Activated CD8-positive, alpha-beta memory T cell treated with anti-CD3 and anti-CD28 coated beads for 24 hours (primary cell): ENCODE results near the gene PIEZO2.
"Not testable (repeated sequence)": the region's sequence is repeated elsewhere in the genome, so short reads cannot be mapped to it uniquely, and the experiment has no call there.

Experiments used
- DNase-seq: peaks from one replicate; pipeline ENCODE4 v3.0.0-alpha.2; 2020

PIEZO2 gene

DNA sequence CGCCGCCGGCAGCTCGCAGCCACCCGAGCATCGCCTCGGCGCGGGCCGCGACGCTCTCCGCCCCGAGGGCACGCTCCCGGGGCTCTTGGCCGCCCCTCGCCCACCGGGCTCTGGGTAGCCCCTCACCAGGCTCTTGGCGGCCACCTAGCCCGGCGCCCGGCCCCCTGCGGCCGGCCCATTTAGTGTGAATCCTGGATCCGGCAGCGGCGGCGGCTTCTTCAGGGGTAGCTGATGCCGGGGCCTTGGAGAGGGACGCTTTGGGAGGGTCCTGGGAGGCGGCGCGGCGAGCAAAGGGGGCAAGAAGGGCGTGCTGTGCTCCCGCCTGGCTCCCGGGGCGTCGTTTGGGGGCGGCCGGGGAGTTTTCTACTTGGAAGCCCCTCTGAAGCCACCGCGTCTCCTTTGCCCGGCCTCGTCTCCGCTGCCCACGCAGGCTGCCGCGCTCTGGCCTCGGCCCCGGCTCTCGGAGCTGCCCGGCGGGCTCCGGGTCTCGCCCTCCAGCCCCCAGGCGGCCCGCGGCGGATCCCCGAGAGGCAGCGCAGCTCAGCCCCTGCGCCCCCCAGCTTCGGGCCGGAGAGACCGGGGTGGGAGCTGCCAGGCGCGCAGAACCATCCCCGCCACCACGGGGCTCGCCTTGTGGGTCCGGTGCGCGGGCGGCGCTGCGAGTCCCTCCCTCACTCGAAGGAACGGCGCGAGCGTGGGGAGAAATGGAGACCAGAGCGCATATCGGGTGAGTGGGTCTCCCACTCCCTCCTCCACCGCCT lies 509 bp downstream of the PIEZO2 start:
- DNase-seq: no peak

DNA sequence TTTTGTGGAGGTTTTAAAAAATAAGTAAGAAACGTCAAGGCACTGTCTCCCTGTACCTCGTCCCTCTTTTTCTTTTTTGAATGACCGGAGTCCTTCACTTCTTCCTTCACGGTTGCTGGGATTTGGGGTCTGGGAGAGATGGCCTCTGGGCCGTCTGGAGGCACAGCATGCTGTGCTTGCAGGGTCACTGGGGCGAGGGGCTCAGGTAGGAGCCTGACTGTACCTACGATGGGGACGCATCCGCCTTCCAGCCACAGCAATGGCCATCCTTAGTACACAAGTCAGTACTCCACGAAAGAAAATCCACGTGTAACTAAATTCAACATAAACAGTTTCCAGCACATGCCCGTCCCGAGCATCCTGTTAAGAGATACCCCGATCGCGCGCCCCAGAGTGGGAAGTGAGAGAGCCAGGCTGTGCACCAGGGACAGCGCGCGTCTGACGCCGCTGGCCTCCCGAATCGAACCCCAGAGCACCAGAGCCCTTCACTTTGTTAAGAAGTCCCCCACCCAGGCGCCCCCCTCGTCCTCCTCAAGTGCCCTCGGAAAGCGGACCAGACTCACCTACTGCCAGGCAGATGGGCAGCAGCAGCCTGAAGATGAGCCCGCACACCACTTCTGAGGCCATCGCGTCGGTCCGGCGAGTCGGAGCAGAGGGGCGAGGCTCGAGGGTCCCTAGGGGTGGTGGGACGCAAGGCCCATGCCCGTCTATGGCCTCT lies 1.2 kb downstream of the PIEZO2 start:
- DNase-seq: no peak

DNA sequence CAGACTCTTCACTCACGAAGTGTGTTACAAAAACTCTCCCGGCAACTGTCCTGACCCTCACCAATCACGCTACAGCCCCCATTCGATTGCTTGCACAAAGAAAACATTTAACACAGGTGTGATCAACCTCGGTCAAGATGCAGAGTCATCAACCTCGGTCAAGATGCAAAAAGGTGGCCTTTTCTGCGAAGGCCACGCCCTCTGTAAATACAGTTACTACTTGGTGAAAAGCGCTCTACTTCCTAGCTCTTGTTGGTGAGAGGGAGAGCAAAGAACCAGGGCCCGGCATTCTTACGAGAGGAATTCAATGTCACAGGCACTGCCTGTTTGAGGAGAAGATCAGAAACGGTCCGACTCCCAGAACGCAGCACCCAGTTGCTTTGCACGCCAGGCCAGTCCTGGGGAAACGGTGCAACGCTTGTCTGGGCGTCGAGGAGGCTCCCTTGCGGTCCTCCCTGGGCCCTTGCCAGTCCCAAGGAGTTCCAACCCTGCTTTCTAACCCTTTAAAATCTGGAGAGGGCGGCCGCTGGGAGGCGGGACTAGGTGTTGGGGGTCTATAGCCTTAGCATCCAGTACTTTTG lies 1.9 kb downstream of the PIEZO2 start:
- no peak for DNase-seq

DNA sequence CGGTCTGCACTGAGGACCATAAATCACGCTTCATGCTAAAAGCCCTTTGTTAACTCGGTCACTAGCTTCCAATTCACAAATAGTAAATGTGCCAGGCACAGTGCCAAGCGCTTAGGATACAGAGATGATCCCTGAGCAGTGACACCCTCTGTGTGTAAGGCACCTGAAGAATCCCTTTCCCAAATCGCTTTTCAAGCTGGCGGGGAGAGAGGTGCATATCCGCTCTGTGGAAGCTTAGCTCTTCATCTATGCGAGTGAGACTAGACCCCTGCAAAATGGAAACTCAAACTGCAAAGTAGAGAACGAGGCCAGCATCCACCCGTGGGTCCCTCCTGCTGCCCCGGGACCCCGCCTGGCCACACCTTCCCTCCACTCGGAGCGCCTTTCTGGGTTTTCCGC lies 2.4 kb downstream of the PIEZO2 start:
- no peak for DNase-seq

DNA sequence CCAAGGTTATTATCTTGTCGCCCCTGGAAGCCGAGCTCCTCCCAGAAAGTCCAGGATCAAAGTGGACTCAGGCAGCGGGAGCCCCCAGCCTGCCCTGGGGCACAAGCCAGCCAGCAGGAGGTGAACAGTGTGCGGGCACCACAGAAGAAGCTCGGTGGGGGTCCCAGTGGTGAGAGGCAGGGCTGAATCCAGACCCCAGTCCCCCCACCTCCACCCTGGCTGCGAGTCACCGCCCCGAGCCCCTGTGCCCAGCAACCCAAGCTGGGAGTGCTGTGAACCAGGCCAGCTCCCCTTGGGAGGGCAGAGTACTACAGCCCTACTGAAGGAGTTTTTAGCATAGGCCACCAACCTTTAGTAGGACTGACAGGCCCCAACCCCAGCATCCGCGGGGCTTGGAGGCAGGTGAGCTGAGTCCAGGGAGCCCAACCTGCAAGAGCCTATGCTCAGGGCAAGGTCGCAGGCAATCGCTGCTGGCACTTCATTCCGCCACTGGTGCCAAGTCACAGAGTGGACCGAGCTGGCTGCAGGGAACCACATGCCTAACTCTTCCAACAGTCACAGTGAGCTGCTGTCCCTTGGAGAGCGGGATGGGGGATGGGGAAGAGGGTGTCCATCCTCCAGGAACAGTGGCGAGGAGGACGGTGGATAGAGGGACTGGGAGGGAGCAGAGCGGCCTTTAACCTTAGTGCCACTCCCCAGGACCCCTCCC lies 3.0 kb downstream of the PIEZO2 start:
- DNase-seq: no peak

DNA sequence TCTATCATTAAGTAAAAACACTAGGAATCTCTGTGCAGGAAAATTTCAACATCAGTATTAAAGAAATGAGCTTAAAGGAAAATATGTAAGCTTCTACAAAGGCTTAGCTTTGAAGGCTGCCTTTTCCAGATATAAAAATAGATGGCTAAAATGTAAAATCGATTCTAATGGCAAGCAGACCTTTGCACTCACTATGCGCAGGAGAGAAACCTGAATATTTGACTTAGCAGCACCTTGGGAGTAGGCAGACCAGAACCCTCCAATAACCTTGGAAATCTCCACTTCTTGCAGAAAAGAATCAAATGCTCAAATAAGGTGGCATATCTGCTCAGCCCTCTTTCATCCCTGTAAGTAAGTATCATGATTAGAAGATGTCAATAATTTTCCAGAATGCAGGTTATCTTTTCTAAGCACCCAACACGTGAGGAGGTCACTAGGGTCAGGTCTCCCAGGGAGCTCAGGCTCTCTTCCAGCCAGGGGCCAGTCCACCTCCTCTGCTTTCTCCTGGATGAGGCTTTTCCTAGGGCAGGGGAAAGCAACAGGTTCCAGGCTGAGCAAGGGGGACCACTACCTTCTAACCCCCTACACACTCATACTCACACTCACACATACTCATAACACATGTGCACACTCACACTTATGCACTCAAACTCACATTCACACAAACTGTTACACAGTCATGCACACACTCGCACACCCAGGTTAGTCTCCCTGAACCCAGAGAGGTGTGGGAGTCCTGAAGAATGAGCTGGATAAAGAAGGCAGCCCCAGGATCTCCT lies 3.8 kb downstream of the PIEZO2 start:
- no peak for DNase-seq

DNA sequence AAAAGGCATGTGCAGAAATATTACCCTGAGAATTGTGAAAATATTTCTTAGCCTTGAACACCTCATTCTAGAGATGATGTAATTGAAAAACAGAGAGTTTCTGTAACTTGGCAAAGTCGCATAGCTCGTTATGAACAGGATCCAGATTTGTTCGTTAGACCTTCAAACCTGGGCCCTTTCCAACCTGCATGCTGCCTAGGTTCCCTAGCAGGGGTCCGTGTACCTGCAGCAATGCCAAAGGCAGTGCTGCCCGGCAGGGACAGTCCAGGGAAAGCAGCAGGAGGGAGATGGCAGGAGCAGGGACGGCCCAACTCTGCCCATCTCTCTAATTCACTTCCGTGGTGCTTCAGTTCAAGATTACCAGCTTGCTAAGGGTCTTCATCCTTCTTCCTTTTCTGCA lies 12.0 kb downstream of the PIEZO2 start:
- DNase-seq: no peak

DNA sequence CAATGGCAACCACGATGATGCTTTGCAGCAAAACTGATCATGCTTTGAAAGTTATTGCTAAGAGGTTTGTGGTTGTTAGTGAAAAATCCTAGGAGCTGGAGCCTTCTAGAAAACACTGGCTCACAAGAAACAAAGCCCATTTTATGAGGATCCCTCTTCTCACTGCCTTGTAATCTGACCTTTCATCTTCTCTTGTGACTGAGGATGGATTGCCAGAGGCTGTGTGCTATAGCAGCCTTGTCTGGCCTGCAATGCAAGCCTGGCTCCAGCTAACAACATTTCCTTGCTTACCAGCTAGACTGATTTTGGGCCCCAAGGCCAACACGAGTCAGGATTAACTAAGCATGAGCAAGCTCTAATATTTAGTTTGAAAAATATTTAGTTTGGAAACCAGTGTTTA lies 13.1 kb downstream of the PIEZO2 start:
- DNase-seq: no peak

DNA sequence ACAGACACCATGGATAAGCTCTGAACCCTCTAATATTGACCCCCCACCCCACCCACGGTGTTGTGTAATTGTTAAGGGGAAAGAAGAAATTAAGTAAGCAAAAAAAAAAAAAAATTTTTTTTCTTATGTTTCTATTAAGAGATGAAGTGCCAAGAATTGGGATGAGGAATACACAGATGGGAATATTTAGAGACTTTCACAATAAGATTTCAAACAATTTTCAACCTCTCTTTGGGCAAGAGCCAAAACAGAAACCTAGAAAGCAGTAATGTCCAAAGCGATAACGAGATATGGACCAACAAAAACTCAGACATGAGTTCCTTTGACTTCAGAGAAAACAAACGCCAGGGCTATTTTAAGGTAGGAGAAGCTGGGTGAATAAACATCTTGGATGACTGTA lies 14.4 kb downstream of the PIEZO2 start:
- DNase-seq: no peak

DNA sequence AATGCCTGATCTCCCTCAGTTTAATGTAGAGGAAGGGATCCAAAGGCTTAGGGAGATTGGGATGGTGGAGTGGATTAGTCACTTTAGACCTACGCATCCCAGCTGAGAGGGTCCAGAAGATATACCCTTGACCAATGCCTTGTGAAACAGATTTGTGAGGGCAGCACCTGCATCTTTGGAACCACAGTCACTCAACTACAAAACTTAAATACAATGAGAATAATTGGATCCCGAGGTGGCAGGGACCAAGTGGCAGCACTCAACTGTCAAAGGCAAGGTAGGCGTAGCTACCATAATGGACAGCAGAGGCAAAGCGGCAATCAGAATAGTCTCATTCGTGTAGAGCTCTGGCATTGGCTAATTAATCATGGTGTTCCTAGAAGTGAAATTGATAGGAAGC lies 20.3 kb downstream of the PIEZO2 start:
- not testable (repeated sequence) for DNase-seq

DNA sequence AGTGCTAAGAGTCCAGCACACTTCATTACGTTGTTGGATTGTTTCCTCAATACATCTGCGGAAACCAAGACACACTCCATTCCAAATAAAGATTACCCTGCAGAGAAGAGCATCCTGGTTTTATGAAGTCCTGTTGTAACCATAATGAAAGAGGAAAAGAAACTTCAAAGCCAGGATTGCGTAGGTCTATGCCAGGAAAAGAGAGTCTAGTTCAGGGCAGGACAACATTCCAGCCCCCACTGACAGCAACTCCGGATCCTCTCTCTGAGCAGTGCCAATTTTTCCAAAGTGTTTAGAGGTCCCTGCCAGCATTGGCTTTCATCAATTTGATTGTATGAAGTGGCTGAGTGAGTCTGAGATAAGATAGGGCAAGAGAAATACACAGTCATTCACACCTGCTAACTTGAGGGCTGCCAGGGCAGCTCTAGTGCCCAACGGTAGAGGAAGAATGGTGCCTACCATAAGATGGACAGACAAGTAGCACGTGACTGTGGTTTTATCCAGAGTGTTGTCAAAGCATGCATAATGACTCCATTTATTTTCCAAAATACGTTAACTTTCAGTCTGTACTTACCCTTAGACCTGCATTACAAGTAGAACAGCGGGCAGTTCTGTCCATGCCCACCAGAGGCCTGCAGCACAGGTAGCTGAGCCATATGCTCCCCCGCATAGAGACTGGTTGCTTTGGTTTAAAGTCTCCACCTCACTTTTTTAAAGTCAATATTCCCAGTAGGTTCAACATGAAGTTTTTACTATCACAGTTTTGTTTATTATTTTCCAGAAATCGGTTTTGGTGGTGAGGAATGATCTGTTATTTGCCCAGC lies 23.7 kb downstream of the PIEZO2 start:
- no peak for DNase-seq

DNA sequence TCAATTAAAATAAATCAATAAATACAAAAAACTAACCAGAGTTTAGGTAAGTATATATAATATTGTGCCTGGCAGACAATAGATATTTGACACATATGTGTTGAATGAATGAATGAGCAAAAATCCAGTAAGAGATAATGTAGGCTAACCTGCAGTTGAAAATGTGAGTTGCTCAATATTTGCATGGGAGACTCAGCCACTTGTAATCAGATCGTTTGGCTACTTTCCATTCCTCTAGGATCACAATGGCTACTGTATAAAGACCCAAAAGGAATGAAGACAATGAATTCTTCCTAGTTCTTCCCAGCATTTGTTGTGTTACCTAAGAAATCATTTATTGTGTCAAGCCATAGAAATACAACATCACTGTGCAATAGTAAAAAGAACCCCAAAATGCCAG lies 25.3 kb downstream of the PIEZO2 start:
- DNase-seq: no peak

DNA sequence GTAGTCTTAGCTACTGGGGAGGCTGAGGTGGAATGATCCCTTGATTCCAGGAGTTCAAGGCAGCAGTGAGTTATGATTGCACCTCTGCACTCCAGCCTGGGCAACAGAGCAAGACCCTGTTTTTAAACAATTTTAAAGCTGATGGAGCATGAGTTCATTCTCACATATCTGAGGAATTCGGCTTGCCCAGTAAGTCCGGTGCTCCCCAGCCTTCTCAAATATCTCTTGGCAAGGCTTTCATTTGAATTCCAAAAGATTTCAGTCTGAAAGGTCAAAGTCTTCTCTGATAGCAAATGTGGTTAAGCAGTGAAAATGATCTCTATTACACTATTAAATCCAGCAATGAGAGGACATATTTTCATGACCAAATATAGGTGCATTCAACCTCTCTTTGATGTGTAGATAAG lies 27.9 kb downstream of the PIEZO2 start:
- no peak for DNase-seq

DNA sequence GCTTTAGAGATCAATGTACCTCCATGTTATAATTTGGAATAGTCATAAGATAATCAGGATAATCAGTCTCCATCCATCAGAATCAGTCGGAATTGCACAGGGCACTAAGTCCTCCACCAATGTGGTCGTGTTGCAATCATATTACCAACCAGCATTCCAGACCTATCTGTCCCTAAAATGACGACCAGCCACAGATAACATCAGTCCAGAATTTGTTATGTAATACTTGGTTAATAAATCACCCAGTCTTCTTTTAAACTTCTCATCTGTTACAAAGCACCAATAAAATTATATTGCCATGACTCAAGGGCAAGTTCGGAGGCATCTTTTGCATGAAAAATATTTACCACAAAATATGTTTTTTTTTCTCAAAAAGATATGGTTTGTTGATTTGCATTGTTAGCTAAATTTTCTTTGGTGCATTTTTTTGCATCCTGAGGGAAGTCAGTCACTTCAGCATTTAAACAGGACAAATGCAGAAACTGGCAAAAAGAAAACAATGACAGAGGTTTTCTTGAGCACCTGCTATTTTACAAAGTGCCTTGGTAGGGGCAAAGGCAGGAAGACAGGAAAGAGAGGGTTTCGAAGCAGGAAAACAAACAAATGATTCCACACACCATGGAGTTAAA lies 29.3 kb downstream of the PIEZO2 start:
- no peak for DNase-seq

DNA sequence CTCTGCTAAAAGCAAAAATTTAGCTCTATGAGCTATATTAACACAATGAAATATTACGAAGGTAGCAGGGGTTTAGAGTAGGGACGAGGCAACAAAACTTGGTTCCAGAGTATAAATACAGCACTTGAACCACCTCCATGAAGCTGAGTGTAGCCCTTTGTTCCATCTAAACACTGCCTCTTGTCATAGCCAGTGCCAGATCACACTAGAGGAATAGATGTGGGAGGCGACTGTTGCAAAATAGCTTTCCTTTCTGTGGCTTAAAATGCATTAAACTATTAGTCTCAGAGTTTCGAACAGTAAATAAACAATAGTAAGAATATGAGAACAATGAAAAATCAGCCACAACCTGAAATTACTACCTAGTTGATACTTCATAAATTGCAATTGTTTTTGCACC lies 29.8 kb downstream of the PIEZO2 start:
- no peak for DNase-seq

DNA sequence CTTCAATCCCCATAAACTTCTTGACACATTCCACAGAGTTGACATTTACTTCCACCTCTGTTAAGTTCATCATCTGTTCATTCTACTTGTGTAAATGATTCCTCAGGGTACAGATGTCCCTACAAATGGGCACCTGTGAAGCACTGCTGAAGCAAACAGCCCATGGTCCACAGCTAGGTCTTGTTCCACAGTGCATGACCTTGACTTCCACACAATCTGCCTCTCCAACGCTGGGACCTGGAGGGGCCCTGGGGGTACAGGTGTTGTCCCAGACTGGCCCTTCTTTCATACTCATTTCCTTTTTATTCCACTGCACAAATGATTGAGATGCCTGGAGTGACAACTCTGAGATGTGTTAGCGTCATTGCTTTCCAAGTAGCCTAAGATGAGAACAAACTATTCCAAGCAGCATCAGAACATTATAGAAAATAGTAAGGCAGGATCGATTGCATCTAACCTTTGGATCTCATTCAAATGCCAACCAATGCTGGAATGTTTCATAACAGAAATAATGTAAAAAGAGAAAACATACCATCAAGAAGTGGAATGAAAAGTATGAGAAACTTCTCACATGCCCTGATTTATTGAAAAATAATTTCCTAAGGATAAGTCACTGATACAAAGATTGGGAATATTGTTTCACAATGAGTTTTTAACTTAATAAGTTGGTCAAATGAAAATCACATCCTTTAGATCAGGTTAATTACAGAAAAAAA lies 31.2 kb downstream of the PIEZO2 start:
- DNase-seq: no peak

DNA sequence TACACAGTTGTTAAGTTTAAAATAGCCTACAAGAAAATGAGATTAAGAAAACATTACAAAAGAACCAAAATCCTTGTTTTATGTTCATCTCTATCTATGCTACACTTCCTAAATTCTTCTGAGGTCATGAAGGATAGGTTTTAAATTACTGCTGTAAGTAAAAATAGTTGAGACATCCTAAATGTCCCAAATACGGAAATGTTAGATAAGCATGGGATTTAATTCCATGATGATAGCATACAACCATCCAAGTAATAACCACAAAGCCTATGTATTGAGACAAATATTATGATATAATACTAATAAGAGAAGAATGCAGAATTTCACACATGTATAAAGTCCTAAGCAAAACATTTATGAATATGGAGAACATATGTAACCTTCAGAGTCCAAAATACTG lies 34.1 kb downstream of the PIEZO2 start:
- DNase-seq: no peak

DNA sequence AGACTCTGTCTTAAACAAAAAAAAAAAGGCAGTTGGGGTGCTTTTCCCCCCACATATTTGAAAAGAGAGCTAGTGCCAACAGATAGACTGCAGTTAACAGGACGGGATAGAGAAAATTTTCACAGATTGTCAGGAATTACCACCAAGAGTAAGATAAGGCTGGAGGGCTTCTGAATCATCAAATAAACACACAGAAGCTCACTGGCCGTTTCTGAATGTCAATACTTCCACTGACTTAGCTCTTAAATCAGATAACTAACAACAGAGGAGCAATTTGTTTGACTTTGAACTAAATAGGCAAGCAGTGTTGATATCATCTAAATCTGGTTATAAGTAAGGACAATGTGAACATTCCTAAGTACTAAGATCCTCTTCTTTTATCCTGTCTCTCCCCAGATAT lies 34.7 kb downstream of the PIEZO2 start:
- DNase-seq: no peak

DNA sequence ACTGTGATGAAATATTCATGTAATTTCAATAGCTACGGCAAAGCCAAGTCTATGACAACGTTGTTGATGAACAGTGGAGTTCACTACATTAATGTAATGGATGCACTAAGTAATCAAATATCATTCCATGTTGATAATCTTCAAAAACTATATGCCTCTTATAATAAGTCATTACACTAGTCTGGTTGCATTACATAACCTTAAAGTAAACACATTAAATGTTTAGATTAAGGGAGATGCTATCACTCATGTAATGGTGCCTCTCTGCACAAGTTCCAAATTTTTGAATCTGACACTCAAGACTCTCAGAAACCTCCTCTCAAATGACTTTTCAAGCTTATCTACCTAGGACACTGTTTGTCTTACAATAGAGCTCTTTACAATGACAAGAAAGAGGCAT lies 35.4 kb downstream of the PIEZO2 start:
- DNase-seq: no peak

DNA sequence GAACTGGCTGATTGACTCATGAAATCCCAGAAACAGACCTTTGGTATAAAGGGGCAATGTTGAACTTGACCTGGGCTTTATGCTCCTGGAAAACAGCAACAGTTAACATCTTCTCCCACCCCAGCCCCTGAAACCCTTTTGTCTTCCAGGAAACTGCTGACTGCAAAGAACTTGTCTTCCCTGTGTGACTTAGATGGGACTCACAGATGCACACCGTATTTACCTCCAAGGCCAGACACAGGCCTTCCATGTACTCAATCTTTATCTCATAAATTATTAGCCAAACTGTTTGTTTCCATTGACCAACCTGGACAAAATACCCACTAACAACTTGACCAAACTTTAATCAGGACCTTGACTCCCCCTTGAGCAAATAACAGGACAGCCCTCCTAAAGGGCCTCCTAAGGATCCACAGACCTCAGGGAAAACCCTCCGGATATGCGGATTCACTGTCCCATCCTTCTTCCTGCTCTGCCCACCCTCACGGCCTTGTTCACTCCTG lies 36.3 kb downstream of the PIEZO2 start:
- no peak for DNase-seq

DNA sequence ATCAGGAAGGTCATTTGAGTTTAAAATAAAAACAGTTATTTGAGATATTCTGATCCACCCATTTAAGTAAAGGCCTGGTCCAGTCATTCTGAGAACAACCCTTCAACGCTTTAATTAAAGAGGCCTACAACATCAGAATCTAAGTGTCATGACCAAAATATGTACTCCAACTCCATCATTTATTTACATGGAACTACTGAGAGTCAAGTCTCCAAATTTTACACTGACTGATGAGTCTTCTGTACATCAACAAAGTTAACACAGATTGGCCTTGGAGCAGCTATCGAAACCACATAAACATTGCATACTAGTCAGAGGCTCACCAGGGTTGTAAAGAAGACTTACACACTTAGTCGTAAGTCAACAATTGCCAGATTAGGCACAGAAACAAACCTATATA lies 37.1 kb downstream of the PIEZO2 start:
- no peak for DNase-seq
